PC-9 (cell line): ENCODE data around the gene ACAT2. TPM values are rescaled to one million over a fixed set of nuclear protein-coding genes. Genes with fewer than 3 reads are reported as not detected.

Source experiments
- BruUV-seq: library from RNA; stranded (reverse); fragments of 400-500 nt; replicated peaks from 2 replicates; lab custom pipeline; 2021; lab: Mats Ljungman, UMichigan
- CTCF ChIA-PET: fragments of 300-600 bp; sonication (Branson Sonifier 250); formaldehyde crosslinking; loops from one replicate; lab custom pipeline; 2022; ENCODE audit warnings: antibody characterized with exemption; lab: Charles Lee
- POLR2A ChIA-PET: fragments of 300-600 bp; sonication (Branson Sonifier 250); formaldehyde crosslinking; loops from one replicate; lab custom pipeline; 2022; ENCODE audit warnings: antibody characterized with exemption; ENCODE audit not compliant: unreplicated experiment; lab: Charles Lee
- DNase-seq, 2 experiments: peaks; one replicate each; pipeline versions ENCODE4 v3.0.0 to v3.0.0-alpha.2; 2015 to 2022; ENCODE audit warnings: mixed read lengths in 1 of 2
- H2AFZ ChIP-seq: fragments of 200-600 bp; sonication (generic); 2 replicates; pipeline ENCODE4 v1.8.1; 2017; ENCODE audit warnings: antibody characterized with exemption
- H3F3A ChIP-seq: fragments of 200-600 bp; sonication (generic); 2 replicates; pipeline ENCODE4 v1.8.1; 2017; ENCODE audit warnings: antibody characterized with exemption, mild to moderate bottlenecking, low read depth; ENCODE audit not compliant: insufficient read depth
- H3K27ac ChIP-seq: fragments of 200-600 bp; sonication (generic); 2 replicates; pipeline ENCODE4 v1.6.1; 2016; ENCODE audit warnings: mixed run types
- H3K27me3 ChIP-seq: fragments of 200-600 bp; sonication (generic); 2 replicates; pipeline ENCODE4 v1.6.1; 2016; ENCODE audit warnings: low read depth, mixed run types; ENCODE audit not compliant: insufficient read depth
- H3K36me3 ChIP-seq: fragments of 200-600 bp; sonication (generic); 2 replicates; pipeline ENCODE4 v1.6.1; 2016; ENCODE audit warnings: low read depth, mixed run types
- H3K4me1 ChIP-seq: fragments of 200-600 bp; sonication (generic); replicated peaks from 2 replicates; pipeline ENCODE4 v1.6.1; 2016; ENCODE audit warnings: mixed run types; ENCODE audit not compliant: insufficient read depth
- H3K4me2 ChIP-seq: fragments of 200-600 bp; sonication (generic); 2 replicates; pipeline ENCODE4 v1.6.1; 2017; ENCODE audit warnings: mixed run types
- H3K4me3 ChIP-seq: fragments of 200-600 bp; sonication (generic); 2 replicates; pipeline ENCODE4 v1.6.1; 2016; ENCODE audit warnings: mixed run types
- H3K79me2 ChIP-seq: fragments of 200-600 bp; sonication (generic); 2 replicates; pipeline ENCODE4 v1.6.1; 2017; ENCODE audit warnings: low read depth, mixed run types
- H3K9me2 ChIP-seq: fragments of 200-600 bp; sonication (generic); 2 replicates; pipeline ENCODE4 v1.8.1; 2017; ENCODE audit warnings: mild to moderate bottlenecking; ENCODE audit not compliant: insufficient read depth
- H3K9me3 ChIP-seq: fragments of 200-600 bp; sonication (generic); 2 replicates; pipeline ENCODE4 v1.8.1; 2016; ENCODE audit warnings: low read depth; ENCODE audit not compliant: insufficient read depth
- H4K20me1 ChIP-seq: fragments of 200-600 bp; sonication (generic); 2 replicates; pipeline ENCODE4 v1.8.1; 2017; ENCODE audit not compliant: insufficient read depth
- CTCF ChIP-seq: fragments of 200-600 bp; sonication (generic); conservative IDR thresholded peaks from 2 replicates; pipeline ENCODE4 v1.6.1; 2017; ENCODE audit warnings: mixed run types, antibody characterized with exemption, mild to moderate bottlenecking, moderate library complexity
- EZH2 ChIP-seq: fragments of 200-600 bp; sonication (generic); IDR thresholded peaks from 2 replicates; pipeline ENCODE4 v1.8.0; 2017; ENCODE audit warnings: antibody characterized with exemption, low read depth
- intact Hi-C: fragments of 100-400 bp; cut with micrococcal nuclease; formaldehyde crosslinking; loops from one replicate; pipeline ENCODE4 v1.10.0; 2022; ENCODE audit not compliant: unreplicated experiment
- total RNA-seq: library from RNA; stranded (reverse); gene quantifications from 2 replicates; pipeline ENCODE4 v1.2.3, GENCODE V29; 2021

Gene ACAT2
- total RNA-seq, 1 experiment from 2014 or later: 71.0 TPM

DNA sequence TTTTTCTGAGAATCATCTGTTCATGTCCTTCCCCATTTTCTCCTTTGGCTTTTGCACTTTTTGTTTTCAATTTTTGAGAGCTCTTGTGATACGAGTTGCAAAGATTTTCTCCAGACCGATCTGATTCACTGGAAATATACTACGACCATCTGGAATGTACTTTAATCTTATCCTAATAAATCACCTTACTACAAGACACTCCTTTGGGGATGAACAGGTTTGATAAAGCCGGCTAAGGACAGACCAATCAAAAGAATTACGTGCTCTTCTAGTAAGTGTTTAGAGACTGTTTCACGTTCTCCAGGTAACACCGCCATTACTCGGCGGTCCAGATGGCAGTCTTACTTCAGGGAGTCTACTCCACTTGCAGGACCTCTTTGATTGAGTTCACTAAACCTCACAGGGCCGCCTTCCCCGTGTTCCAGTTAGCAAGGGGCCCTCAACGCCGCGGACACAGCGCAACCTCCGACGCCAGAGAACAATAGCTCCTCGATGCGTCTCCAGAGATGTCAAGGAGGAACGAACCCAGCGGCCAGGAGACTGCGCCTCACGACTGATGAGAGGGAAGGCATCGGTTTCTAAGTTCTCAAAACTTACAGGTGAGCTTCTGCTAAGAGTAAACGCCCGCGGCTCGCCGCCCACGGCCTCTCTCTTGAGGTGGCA is 35.5 kb upstream of the ACAT2 start:
- Histone ChIP-seq H3K9me3 (no peaks in the 10 kb centered on the region), H3K27me3 (no peaks in the 10 kb centered on the region), H3K79me2 (peaks cover 87% of the 10 kb centered on the region), H4K20me1 (peaks cover 35% of the 10 kb centered on the region), H3K4me3 (peak overlapping the region; percentile 69), H3K27ac (peak overlapping the region; percentile 91), H3F3A (peaks cover 4% of the 10 kb centered on the region; the same call in 1 of the 2 replicates), H3K36me3 (peaks cover 11% of the 10 kb centered on the region), H3K9me2 (no peaks in the 10 kb centered on the region), H2AFZ (peak overlapping the region; percentile 90), H3K4me2 (peak overlapping the region; percentile 91), H3K4me1 (peaks cover 17% of the 10 kb centered on the region)
- TF ChIP-seq CTCF (no peak), EZH2 (no peak)
- intact Hi-C loops: loop anchor here (2.0 kb wide), 2 partner anchors 32 to 64 kb away; partner anchors contain the start of gene MRPL18
- CTCF ChIA-PET: interaction anchor here (0.6 kb wide), 1 partner anchor 81 kb away, joined by 3 read pairs; no protein-coding TSS in a partner anchor
- DNase-seq: no peak
- TSS peak; percentile 60 for BruUV-seq
- POLR2A ChIA-PET: no interaction called here

DNA sequence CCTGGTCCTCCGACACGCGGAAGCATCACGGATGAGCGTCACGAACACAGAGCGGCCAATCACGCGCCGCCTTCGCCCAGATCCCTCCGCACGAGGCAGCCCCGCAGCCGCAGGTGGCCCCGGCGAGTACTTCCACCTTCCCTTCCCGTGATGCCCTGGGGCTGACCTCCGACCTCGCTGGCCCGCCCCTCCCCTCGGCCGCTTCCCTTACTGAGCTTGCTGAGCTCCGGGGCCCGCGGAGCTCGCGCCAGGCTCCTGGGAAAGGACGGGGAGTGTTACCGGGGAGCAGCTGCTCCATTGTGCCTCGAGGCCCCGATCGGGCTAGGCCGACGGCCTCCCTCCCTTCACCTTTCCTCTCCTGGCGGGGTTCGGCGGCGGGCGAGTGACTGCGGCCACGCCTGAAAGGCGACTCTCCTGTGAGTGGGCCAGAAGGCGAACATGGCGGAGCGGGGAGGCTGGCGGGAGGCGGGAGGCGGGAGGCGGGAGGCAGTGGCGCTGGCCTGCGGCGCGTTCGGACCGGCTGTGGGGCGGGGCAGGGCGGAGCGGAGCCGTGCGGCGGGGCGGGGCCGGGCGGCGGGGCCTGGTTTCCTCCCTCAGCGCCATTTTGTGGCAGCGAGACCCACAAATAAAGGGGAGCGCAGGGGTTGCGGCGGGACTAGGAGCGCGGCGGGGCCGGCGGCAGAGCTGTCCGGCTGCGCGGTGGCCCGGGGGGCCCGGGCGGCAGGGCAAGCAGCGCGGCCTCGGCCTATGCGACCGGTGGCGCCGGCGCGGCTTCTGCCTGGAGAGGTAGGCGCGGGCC is 34.7 kb upstream of the ACAT2 start, which contains the start of gene WTAP:
TSS of gene WTAP (plus strand) at position 589 of the 799 bp plus-strand sequence. CDS start 8,760 bp downstream, outside the sequence.
- POLR2A ChIA-PET: interaction anchor here (0.5 to 0.6 kb wide), 5 partner anchors 14 to 425 kb away, joined by 3 to 10 read pairs (median 5); no protein-coding TSS in a partner anchor
- Histone ChIP-seq H3K27ac (peak within 1 kb of the TSS; percentile 91), H2AFZ (peak within 1 kb of the TSS; percentile 90), H3K4me1 (peaks cover 17% of the 10 kb centered on the region), H3K4me3 (peak within 1 kb of the TSS; percentile 69), H3K4me2 (peak within 1 kb of the TSS; percentile 96), H3K79me2 (peaks cover 93% of the 10 kb centered on the region), H3K9me3 (no peaks in the 10 kb centered on the region), H3K9me2 (no peaks in the 10 kb centered on the region), H3K27me3 (no peaks in the 10 kb centered on the region), H3K36me3 (peaks cover 18% of the 10 kb centered on the region), H3F3A (peaks cover 4% of the 10 kb centered on the region; the same call in 1 of the 2 replicates), H4K20me1 (peaks cover 42% of the 10 kb centered on the region)
- no TSS peak for BruUV-seq
- intact Hi-C loops: loop anchor here (1.0 to 2.0 kb wide), 3 partner anchors 32 to 64 kb away; partner anchors contain the start of genes ACAT2 and MRPL18
- TF ChIP-seq EZH2 (no peak), CTCF (no peak)
- DNase-seq: peak; percentile 87 to 90
- CTCF ChIA-PET: interaction anchor here (0.6 kb wide), 2 partner anchors 10 to 33 kb away, joined by 3 to 5 read pairs; no protein-coding TSS in a partner anchor
